COLO829 (cell line): ENCODE data around the gene KCNQ1.
A peak's percentile ranks its signal among the peaks of the same experiment; 100 is the strongest.

Experiments used
- DNase-seq: peaks from one replicate; pipeline ENCODE4 v3.0.0; 2012; ENCODE audit warnings: low spot score

The KCNQ1 gene

DNA sequence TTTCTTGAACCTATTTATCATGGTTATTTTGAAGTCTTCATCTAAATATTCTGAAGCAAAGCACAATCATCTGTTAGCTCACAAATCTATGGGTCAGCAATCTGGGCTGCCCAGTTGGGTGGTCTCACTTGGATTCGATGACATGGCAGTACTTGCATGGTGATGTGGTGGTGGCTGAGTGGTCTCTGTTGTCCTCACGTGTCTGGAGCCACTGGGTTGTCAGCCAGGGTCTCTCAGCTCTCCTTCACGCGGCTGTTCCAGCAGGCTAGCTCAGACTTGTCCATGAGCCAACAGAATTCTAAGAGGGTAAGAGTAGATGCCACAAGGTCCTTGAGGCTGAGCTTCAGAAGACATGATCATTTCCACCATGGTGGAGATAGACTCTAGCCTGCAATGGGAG is 321.4 kb downstream of the KCNQ1 start:
- DNase-seq = no peak

DNA sequence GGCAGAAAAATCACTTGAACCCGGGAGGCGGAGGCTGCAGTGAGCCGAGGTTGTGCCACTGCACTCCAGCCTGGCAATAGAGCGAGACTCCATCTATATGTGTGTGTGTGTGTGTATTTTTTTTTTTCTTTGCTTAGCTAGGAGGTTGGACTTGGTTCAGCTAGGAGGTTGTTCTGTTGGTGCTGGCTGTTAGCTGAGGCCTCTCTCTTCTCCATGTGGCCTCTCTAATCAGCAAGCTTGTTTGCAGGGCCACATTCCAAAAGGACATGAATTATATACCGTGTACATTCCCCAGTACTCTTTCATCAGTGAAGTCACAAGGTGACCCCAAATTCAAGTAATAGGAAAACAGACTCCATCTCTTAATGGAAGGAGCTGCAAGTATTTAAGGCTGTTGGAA is 322.3 kb downstream of the KCNQ1 start:
- DNase-seq = no peak

DNA sequence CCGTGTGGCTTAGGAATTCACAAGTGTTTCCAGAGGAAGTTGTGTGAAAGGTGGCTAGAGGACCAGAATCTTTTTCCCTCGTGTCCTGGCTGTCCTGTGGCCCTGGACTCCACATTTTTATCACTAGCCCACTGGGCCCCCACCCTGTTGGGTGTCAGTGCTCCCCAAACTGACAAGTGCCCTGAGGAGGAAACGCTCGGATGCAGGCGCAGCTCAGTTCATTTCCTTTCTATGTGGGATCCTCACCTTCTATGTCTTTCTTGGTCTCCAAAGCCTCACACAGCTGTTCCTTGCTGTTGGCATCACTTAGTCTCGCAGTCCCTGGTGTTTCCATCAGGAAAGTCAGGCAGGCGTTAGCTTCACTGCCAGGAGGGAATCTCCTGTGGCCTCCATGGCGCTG is 323.0 kb downstream of the KCNQ1 start:
- no peak for DNase-seq

DNA sequence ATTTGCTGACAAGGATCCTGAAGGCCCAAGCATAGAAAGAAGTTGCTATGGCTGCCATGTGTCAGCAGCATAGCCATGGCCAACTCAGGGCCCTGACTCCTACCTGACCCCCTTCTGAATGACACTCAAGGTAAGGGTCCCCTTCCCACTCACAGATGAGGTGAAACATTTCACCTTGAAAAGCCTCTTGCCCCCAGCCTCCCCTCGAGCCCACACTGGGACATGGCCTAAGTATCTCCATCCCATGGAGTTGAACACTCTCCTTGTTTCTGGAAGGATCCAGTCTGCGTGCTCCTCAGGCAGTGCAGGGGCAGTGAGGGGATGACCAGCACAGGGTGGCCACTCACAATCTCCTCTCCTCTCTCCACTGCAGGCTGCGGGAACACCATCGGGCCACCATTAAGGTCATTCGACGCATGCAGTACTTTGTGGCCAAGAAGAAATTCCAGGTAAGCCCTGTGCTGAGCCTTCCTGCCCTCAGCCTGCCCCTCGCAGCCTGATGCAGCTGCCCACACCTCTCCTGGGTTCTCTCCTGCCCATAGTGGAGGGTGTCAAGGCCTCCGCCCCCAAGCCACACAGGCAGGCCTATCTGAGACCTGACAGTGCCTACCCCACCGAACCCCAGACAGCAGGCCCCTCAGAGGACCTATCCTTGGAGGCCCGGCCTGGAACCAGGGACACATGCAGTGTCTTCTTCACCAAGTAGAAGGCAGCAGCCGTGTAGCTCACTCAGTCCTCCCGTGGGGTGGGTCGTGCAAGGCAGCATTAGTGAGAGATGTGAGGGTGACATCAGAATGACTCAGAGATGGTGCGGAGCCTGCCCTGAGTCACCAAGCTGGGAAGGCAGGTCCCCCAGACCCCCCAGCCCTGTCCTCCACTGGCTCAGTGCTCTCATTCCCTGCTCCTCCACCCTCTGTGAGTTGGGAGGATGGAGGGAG is 323.9 kb downstream of the KCNQ1 start:
- no peak for DNase-seq

DNA sequence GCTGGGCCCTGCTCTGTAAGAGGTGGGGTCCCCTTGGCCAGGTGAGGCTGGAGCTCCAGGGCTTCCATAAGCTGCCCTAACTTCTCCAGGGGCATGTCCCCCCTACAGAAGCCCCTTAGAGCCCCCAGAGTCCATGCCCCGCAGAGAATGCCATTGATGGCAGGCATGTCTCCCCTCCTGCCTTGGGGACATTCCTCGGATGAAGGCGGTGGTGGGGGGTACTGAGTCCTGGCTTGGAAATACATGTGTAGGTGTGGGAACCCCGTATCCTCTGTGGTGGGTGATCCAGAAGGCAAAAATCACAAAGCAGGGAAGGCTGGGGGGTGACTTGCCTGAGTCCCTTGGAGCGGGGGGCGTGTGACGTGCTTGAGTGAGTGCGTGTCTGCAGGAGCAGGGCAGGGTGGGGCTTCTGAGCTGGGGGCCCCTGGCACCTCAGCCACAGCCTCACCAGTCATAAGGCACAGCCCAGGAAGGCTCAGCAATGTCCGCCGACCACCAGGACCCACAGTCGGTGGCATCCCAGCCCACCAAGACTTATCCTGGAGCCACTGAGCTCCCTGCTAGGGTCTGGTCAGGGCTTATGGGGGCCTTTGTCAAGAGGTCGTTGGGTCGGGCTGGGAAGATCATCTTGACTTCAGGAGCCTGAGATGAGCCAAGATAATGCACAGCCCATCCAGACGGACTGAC is 324.7 kb downstream of the KCNQ1 start:
- no peak for DNase-seq

DNA sequence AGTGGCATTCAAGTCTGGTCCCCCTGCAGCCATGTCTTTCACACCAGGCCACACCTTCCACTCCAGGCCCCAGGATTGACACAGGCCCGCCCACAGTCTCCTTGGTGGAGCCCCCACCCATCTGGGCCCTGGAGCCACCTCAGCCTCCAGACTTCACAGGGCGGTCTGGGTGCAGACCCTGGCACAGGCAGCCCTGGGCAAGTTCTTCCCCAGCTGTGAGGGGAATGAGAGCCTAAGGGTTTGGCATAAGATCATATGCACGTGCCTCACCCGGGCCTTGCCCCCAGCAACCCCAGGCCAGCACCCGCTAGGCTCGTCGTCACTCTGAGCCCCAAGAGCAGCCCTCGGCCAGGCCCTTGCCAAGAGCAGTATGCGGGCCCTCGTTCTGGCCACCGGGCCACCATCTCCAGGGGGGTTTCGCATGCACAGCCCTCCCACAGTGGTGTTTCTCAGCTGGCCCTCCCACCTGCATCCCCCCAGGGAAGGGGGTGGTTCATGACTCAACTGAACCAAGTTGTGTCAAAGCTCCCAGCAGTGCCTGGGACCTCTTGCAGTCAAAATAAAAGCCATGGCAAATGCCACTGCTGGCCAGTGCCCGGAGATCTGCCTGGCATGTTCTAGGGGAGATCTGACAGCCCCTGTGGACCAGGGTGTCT is 325.4 kb downstream of the KCNQ1 start:
- DNase-seq = no peak

DNA sequence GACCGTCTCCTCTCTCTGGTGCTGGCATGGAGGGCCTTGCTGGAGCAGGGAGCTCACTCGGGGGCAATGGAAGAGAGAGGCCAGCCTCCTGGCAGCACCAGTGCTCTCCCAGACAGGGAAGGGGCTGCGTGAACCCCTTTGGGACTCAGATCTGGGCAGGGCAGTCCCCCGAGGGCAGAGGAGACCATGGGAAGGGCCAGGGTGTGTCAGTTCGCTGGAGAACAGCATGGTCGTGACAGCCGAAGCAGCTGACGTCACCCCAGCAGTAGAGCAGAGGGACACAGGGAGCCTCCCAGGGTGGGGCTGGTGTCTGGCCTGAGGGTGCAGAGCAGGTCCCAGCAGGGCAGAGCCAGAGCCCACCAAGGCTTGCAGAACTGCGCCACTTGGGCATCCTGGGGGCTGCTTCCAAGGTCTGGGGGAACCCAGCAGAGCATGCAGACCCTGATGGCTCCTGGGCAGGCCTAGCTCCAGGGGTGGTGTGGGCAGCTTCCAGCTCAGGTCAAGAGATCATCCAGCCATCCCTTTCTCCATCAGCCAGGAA is 326.0 kb downstream of the KCNQ1 start:
- no peak for DNase-seq

DNA sequence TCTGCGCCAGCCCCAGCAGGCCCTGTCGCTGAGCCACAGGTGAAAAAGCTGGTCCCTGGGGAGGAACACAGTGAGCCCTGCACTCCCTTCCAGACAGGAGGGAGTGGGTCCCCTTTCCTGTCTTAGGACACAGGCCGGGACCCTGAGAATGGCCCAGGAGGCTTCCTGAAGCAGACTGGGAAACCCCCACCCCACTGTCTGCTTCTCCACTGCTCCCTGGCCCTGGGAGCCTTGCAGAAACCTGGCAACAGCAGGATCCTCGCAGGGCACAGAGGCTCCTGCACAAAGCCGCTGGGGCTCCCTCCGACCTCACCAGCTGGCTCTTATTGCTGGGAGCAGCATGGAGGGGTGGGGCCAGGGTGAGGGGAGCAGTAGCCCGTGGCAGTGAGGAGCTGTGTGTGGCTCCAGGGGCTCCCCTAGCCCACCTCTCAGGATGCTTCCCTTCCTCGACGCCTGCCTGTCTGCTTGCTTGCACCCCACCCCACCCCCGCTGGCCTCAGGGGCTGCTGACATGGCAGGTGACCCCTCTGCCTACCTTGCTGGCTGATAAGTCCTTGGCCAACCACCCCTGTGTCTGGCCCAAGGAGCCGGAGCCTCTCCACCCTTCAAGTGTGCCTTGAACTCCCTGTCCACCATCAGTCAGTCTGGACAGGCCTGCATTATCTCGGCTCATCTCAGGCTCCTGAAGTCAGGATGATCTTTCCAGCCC is 327.1 kb downstream of the KCNQ1 start:
- no peak for DNase-seq

DNA sequence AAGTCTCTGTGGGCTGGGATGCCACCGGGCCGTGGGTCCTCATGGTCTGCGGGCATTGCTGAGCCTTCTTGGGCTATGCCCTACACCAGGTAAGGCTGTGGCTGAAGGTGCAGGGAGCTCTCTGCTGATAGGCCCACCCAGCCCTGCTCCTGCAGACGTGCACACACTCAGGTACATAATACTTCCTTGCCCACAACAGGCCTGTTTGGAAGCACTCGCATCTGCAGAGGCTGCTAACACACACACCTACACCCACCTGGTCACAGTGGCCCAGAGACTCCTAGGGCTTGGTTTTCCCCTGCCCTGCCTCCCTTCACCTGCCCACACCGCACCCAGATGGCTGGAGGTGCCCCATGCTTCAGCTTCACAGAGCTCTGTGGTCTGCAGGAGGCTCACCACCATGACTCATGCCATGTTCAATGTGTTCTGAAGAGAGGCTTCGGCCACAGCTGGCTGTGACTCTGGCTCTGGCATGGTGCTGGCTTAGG is 327.8 kb downstream of the KCNQ1 start:
- DNase-seq = no peak

DNA sequence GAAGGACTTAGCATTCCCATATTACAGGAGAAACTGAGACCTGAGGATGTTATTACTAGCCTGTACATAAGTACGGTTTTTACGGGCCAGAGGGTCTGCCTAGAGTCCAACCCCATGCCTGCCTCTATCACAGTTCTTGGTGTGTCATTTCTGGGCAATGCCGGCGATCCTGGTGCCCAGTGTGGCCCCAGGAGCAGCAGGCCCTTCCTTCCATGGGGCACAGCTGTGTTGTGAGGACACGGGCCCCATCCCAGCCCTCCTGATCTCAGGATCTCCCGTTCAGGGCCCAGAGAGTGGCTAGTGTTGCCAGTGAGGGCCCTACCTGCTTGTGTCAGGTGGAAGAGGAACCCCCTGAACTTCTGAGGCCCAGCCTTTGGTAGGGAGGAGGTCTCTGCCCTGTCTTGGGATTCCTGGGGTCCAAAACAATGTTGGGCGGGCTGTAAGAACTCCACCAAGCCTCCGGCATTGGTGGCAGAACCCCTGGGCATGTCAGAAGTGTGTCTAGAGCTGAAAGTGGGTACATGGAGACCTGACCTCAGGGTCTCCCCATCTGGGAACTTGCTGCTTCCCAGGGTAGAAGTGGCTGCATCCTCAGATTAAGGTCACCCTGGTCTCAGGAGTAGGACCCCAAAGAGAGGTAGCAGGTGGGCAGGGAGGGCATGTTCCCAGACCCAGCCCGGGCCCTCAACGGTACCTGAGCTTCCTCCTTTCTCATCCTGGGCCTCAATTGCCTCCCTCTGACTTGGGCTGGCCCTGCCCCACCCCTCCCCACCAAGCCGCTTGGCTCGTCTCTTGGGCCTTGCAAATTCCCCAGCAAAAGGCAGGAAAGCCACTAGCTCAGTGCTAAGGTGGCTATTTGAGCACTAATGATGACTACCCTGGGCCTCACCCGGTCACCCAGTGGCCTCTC is 329.6 kb downstream of the KCNQ1 start:
- no peak for DNase-seq

DNA sequence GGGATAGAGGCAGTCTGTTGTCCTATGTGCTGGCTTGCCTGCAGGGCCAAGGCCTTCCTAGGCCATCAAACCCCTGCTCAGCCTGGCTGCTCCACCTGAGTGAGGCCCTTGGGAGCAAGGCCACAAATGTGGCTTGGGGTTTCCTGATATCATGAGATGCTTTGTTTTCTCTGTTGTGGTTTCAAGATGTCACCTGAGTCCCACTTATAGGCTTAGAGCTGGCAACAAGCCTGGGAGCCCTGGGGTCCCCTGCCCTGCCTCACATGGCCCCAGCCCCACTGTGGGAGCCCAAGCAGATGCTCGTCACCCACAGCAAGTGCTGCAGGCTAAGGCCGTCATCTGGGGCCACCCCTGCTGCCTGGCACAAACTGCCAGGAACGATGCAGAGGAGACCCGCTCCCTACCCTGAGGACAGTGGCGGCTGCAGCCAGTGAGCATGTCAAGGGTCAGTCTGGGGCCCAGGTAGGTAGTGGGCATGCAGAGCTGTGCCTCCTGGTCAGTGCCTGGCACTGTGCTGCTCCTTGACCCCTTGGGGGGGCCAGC is 330.3 kb downstream of the KCNQ1 start:
- no peak for DNase-seq

DNA sequence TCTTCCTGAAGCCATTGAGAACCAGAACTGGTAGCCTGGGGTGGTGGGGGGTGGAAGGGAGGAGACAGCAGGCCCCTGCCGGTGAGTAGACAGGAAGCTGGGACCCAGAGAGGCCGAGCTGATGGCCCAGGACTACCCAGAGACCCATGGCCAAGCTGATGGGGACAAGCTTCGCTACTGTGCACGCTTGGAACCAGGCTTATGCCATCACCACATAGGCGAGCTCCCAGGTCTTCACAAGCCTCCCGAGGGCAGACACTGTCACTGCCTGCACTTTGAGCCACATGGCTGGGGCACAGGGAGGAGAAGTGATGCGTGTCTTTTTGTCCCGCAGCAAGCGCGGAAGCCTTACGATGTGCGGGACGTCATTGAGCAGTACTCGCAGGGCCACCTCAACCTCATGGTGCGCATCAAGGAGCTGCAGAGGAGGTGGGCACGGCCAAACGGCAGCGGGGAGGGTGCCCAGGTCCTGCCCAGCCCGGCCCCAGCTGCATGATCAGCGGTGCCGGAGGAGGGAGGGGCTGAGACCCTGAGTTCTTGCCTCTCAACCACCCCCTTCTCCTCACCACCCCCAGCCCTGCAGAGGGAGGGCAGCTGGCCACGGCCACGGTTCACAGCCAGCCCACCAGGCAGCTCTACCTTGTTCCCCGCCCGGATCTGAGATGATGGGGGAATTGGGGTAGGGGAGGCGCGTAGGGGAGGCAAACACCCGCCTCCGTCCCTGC is 331.0 kb downstream of the KCNQ1 start:
- no peak for DNase-seq

DNA sequence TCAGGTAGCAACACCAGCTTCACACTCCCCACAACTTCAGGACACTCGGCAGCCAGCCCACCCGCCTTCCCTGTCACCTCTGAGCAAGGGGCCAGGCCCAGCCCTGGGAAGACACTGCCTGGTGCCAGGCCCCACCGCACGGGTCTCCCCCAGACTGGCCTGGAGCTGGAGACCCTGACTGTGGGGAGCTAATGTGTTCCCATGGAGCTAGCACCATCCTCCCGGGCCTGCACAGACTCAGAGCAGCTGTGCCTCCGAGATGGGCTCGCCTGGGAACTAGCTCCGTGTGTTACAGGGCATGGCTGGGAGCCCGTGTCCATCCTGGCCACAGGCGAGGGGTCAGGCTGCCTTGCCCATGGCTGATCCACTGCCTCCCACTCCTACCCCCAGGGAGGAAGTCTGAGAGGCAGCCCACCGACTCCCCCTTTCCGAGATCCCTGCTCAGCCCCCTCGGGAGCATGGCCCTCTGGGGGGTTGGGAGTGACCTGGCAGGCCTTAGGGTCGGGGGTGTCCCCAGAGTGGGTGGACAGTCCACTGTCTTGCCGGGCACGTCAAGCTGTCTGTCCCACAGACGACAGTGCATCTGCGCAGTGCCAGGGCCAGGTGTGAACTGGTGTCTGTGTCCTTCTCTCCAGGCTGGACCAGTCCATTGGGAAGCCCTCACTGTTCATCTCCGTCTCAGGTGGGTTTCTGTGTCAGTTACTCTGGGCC is 331.7 kb downstream of the KCNQ1 start:
- DNase-seq = no peak

DNA sequence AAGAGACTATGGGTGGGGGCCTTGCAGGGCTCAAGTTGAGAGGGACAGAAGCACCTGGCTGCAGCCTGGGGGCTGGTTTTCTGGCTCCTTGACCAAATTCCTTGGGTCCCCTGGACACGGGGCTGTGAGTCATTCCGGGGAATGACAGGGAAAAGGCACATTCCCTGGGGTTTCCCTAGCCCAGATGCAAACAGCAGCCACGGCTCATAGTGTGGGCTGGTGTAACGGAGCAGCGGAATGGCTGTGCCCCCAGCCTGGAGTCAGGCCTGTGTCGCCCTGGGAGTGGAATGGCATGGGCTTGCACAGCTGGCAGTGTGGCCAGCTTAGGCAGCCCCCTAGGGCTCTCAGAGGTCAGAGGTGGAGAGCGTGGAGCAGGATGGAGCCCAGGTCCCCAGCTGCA is 332.6 kb downstream of the KCNQ1 start:
- DNase-seq = no peak

DNA sequence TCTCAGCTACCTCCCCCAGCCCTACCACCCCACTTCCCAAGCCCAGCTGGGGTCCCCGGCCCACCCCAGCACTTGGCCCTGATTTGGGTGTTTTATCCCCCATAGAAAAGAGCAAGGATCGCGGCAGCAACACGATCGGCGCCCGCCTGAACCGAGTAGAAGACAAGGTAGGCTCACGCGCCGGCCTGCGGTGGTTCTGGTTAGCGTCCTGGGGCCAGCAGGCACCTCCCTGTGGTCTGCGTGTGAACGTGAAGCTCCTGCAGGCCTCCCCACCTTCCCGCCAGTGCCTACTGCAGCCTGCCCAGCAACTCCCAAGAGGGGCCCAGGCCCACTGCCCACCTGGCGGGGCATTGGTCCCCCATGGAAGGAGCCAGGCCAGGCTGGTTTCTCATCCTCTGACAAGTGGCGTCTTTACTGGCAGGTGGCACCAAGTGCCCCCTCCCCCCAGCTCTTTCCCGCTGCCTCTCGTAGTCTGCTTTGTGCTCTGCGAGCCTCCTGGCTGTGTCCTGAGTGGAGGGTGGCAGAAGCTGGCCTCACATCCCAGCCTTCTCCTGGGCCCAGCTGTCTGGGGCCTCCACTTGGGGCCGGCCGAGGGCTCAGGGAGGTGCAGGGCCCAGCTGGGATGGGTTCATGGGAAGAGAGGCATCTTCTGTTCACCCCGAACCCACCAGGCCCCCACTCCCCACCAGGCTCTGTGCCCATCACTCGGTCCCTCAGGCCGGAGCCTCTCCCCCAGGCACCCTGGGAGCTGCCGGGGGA is 333.2 kb downstream of the KCNQ1 start:
- DNase-seq = no peak

DNA sequence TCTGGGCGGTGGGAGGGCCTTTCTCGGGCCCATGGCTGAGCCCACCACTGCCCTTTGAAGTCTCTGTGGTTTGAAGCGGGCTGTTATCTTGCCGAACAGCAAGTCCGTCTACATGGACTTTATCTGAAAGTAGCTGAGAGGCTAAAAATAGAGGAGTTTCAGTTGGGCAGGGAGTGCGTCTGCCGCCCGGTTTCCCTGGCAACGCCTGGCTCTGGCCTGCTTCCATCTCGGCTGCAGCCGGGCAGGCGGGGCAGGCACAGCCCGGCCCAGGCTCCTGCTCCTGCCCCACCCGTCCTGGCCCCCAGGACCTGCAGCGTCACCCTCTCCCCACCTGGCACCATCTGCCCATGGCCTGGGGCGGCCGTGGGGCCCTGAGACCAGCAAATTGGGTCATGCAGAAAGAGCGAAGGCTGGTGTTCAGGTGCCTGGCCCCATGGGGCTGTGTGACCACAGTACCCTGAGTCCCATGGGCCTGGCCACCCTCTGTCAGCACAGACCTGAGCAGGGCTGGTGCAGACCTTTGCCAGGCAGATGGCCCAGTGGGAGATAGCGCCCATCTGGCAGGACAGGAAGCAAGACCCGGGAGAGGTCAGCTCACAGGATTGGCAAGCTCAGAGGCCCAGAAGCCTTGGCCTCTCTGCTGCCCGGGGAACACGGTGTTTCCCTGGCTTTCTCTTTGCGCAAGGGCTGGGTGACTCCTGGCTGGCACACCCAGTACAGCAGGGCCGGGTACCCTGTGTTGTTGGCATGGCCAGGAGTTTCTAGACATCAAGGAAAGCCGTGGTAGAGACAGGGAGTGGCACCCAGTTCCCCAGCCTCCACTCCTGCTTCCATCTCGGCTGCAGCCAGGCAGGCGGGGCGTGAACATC is 334.1 kb downstream of the KCNQ1 start:
- DNase-seq = peak; percentile 71

DNA sequence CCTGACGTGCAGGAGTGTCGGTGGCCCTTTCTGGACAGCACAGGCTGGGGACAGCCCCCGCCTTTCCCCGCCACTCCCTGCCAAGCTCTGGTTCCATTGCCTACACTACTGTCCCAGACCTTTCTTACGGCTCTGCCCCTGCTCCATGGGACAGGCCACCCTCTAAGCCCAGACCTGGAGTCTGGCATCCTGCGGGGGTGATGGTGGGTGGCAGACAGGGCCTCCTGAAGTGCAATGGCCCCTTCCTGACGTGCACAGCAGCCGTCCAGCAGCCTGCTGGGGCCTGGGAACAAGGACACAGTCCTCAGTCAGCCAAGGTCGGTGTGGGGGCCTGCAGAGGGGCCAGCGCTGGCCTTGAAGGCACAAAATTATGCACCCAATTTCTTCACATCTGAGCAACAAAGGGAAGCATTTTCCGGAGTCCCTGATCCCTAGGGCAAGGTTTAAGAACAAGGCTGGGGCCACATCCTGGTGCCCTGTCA is 334.7 kb downstream of the KCNQ1 start:
- no peak for DNase-seq
